Forelimb muscle (tissue), 1 donor: ENCODE measurements around the gene CADM3. TPM values are rescaled to one million over a fixed set of nuclear protein-coding genes. Genes with fewer than 3 reads are reported as not detected.

Source experiments
- DNase-seq: peaks from one replicate; pipeline ENCODE4 v3.0.0-alpha.2; 2013; ENCODE audit warnings: low read depth
- polyA plus RNA-seq: library from polyadenylated mRNA; unstranded; fragments of 120-200 nt; gene quantifications from one replicate; pipeline ENCODE4 v1.2.1, GENCODE V29; 2013; ENCODE audit not compliant: insufficient read length

The CADM3 gene
- polyA plus RNA-seq, 1 donor, result 0.47 TPM

DNA sequence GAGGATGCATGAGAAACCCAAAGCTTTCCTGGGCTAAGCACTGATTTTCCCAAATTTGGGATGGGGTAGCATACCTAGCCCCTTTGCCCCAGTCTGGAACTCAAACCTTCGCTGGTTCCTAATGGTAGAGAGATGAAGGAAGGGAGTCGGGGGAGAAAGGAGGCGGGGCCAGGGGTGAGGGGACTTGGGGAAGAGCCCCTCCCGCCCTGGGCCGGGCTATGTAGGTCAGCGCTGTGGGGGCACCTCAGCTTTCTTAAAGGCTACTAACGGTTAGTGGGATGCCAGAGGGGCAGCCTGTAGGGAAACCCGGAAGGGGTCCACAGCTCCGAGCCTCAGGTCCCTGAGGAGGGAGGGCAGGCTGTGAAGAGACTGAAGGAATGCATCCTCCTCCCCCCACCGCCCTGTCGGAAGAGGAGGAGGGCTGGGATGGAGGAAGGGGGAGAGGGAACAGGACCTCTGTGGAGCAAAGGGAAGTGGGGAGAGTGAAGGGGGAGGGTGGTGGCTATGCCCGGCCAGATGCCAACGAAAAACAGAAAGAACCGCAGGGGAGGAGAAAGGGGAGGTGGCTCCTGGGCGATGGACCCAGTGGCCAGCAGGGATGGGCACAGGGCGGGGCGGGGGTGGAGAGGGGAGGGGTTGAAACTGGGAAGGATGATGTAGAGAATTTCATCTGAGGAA lies 1.3 kb downstream of the CADM3 start:
- no peak for DNase-seq

- DNase-seq, result no peak
Observed at GRCh38 chr1:159173320-159173719, 1.9 kb downstream of the CADM3 start.

- DNase-seq, result no peak
Observed at GRCh38 chr1:159175571-159175970, 4.2 kb downstream of the CADM3 start.

GRCh38 chr1:159177272-159177907 lies 6.0 kb downstream of the CADM3 start:
- no peak for DNase-seq

GRCh38 chr1:159179906-159180305 lies 8.5 kb downstream of the CADM3 start:
- DNase-seq, result no peak

DNA sequence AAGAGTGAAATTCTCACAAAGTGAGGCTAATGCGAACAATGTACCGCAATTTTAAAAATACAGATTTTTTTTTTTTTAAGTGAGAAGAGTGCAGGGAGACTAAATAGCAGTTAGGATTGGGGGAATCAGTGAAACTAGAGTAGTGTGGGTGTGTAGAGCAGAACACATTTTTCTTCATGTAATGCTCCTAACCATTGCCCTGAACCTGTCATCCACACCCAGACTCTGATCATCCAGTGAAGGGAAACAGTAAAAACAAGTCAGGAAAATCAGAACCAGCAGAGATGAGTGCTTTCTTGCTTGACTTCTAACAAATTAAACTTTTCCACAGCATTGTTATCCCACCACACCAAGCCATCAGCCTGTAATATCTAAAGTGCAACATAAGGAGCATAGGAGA lies 9.1 kb downstream of the CADM3 start:
- no peak for DNase-seq

DNA sequence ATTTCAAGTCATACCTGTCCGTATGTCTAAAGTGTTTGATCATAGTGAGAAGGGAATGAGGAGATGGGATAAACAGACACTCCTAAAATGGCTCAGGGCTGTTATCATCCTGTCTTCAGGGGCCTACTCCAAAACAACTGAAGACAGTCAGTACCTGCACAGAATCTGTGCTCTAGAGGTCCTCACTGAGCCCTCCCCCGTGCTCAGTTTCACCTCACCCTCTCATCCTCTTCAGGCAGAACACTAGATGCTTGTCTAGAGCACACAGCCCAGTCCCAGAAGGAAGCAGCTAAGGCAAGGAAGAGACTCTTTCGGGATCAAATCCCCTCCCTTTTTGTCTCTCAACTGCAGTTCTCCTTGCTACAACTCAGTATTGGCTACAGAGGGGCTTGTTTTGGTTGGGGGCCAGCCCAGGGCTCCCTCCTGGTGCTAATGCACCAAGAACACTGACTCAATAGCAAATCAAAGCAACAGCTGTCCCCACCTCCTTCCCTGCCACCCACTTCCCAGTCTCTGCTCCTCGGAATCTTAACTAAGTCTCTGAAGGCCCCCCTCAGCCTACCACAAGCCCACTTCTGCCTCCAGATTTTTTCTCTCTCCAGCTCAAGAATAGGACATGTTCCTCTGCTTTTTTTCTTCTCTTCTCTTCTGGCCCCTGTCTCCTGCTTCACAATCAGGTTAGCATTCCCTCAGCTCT lies 10.1 kb downstream of the CADM3 start:
- DNase-seq, result no peak

DNA sequence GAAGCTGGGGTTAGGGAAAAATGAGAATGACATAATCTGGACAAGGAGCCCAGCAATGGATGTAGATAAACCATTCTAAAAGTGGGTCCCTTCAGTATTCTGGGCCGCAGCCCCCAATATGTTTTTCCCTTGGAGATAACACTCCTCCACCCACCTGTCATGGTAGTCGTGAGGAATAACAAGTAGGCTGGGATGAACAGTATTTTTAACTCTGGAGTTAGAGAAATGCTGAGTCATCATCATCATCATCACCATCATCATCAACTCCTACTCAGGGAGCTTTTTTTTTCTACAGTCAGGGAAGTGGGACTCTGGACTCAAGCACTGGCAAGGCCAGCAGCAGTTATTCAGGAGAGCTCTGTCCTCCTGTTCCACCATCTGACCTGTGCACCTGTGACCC lies 12.8 kb downstream of the CADM3 start:
- no peak for DNase-seq

GRCh38 chr1:159185121-159185520 lies 13.7 kb downstream of the CADM3 start:
- DNase-seq, result no peak

DNA sequence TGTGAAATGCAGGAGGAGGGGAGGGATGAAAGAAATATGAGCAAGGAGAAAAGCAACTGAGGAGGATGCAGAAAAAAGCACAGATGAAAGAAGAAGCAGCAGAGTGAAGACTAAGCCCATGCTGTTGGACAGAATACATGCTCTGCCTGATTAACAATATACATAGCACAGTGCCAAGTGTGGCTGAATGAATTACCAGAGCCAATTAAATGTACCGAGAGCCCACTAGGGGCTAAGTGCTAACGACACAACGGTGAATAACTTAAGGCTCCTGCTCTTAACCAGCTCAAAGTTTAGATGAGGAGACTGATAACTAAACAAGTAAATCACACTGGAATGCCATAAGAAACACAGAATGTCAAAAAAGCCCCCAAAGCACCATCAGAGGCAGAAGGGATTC lies 15.6 kb downstream of the CADM3 start:
- DNase-seq, result no peak

DNA sequence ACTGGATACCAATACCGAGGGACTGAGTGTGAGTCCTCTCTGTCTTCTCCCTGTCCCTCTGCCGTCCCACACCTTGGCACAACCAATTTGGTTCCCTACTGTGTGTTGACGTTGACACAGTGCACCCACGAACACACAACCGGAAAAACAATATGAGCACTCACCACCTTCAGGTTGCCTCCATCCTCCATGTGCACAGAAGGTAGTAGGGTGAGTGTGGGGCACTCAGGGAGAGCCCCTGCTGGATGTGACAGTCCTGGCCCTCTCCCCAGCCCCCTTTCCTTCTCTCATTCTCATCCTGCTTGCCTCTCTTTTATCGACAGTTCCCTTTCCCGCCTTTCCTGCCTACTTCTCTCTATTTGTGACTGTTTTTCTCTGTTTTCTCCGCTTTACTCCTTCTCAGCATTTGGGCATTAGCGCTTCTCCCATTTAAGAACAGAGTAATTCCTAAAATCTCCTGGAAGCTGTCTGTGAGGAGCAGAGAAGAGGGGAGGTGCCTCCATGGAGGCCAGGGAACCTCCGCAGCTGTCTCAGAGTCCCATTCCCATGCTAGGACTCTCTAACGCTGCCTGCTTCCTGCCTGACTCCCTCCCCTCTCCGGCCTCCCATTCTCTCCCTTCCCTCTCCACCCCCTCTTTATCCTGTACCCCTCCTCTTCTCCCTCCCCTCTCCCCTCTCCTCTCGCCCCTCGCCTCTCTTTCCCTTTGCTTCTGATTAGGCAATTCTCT lies 16.4 kb downstream of the CADM3 start:
- DNase-seq, result no peak

DNA sequence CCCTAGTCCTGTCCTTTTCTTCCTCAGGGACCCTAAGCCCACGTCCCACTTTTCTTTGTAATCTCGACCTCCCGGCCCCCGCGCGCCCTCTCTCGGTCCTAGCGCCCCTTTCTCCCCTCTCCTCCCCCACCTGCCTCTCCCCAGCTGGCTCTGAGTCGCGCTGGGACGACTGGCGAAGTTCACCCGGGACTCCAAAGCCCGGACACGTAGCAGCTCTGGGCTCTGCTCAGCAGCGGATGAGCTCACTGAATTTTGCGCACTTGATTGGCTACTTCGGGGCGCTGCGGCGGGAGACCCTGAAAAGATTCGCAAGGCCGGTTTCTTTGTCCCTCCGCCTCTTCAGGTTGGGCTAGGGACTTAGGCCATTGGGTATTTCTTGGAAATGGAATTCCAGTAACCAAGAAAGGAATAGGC lies 17.0 kb downstream of the CADM3 start:
- DNase-seq, result peak; percentile 25

GRCh38 chr1:159190441-159190840 lies 19.0 kb downstream of the CADM3 start:
- DNase-seq, result no peak

- DNase-seq, result no peak
Observed at GRCh38 chr1:159196543-159196942, 25.1 kb downstream of the CADM3 start.

DNA sequence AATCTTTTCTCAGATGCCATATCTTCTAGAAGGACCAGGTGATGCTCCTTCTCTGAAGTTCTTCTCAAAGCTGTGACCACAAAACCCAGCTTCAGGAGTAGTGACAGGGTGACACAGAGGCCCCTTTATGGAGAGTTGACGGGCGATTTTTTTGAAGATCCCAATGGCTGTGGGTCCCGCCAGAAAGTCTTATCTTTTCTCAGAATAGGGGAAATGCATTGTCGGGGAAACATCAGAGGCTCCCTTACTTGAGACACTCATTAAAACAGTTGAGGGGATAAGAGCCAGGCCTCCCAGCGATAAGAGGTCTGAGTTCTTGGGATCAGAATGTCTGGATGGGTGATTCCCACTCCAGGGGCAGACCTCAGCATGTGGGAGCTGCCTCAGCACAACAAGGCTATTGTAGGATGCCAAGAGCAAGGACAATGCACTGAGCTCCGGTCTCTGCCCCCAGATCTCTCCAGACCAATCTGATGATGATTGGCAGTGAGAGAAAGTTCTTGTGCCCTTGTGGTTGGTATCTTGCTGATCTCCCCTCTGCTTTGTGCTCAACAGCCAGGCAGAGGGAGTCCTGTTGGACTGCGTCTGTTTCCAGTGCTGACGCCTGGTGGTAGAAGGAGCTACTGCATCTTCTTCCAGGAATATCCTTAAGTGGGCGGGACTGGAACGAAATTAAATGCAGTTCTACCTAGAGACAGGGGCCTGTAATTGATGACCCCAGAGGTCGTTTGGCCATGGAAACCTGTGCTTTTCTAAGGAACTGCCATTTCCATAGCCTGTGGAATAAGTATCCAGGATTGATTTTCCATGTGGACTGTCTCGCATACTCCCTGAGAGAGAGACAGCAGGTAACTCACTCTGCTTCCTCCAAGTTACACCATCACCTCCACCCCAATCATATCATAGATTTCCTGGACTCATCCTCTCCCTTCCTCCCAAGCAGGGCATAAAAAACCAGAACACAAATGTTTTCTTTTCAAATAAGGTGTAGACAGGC lies 26.4 kb downstream of the CADM3 start:
- DNase-seq, result no peak

DNA sequence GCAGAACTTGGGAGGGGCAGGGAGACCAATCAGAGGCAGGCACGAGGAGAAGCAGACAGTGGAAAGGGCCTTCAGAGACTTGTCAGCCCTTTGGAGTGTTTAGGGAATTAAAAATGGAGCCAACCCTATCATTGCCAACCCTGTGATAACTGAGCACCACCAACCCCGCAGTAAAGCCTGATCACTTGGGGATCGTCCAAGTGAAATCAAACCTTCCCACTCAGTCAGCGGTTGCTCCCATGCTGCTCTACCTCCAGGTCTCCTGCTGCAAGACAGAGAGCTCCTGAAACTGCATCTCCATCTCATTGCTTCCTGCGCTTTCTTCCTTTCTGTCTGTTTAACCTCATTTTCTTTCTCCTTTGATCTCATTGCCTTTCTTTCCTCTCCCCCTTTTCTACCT lies 28.5 kb downstream of the CADM3 start:
- no peak for DNase-seq

DNA sequence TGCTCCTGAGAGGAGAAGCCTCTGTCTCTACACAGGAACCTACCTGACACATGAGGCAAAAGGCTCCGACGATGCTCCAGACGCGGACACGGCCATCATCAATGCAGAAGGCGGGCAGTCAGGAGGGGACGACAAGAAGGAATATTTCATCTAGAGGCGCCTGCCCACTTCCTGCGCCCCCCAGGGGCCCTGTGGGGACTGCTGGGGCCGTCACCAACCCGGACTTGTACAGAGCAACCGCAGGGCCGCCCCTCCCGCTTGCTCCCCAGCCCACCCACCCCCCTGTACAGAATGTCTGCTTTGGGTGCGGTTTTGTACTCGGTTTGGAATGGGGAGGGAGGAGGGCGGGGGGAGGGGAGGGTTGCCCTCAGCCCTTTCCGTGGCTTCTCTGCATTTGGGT lies 29.4 kb downstream of the CADM3 start:
- no peak for DNase-seq

GRCh38 chr1:159201642-159202041 lies 30.2 kb downstream of the CADM3 start:
- DNase-seq, result no peak

- DNase-seq, result no peak
Observed at GRCh38 chr1:159203610-159204009, 32.2 kb downstream of the CADM3 start.

- DNase-seq, result no peak
Observed at GRCh38 chr1:159204161-159205141, 33.0 kb downstream of the CADM3 start, which contains the start of gene ACKR1. Gene ACKR1, plus strand, starts transcription at chr1:159204875. Its CDS starts 85 bp downstream, at chr1:159204960.
